Panc1 (cell line): ENCODE data around the gene MOSMO. TPM values are rescaled to one million over a fixed set of nuclear protein-coding genes. Genes with fewer than 3 reads are reported as not detected.

ENCODE experiments used
- ATAC-seq: fragments of 200-7000 bp; cut with Tn5 transposase; 2 replicates; pipeline ENCODE4 v1.9.1; 2020; ENCODE audit warnings: mild to moderate bottlenecking, moderate library complexity
- BruUV-seq: library from RNA; stranded (reverse); fragments of 400-500 nt; replicated peaks from 2 replicates; lab custom pipeline; 2021; lab: Mats Ljungman, UMichigan
- CTCF ChIA-PET: fragments of 300-600 bp; sonication (Branson Sonifier 250); formaldehyde crosslinking; loops from one replicate; lab custom pipeline; 2022; ENCODE audit warnings: antibody characterized with exemption; lab: Charles Lee
- POLR2A ChIA-PET: fragments of 300-600 bp; sonication (Branson Sonifier 250); formaldehyde crosslinking; loops from one replicate; lab custom pipeline; 2022; ENCODE audit warnings: antibody characterized with exemption; lab: Charles Lee
- DNase-seq: peaks from one replicate; pipeline ENCODE4 v3.0.0-alpha.2; 2010; ENCODE audit warnings: low read depth, low spot score
- H3K27ac ChIP-seq: 2 replicates; pipeline ENCODE4 v1.5.1; 2011; ENCODE audit warnings: mild to moderate bottlenecking, low read length, inconsistent platforms
- H3K27me3 ChIP-seq: fragments of 200-500 bp; sonication (Bioruptor generic); 2 replicates; pipeline ENCODE4 v1.6.0; 2014; ENCODE audit warnings: low read length, inconsistent platforms; ENCODE audit not compliant: control insufficient read depth, insufficient read depth
- H3K36me3 ChIP-seq: fragments of 200-500 bp; sonication (Bioruptor generic); 2 replicates; pipeline ENCODE4 v1.5.1; 2014; ENCODE audit warnings: inconsistent platforms, mild to moderate bottlenecking, low read length, moderate library complexity; ENCODE audit not compliant: control insufficient read depth, insufficient read depth
- H3K4me1 ChIP-seq: 2 replicates; pipeline ENCODE4 v1.5.1; 2011; ENCODE audit warnings: inconsistent platforms, mild to moderate bottlenecking, low read length, moderate library complexity; ENCODE audit not compliant: control insufficient read depth, insufficient read depth
- H3K4me3 ChIP-seq, 2 experiments: 2 replicates each; pipeline ENCODE4 v1.5.1; 2011 to 2012; ENCODE audit warnings: low read depth in 2 of 2, low read length in 2 of 2, mild to moderate bottlenecking in 2 of 2, inconsistent platforms in 1 of 2, moderate library complexity in 1 of 2
- H3K9me3 ChIP-seq: fragments of 200-500 bp; sonication (Bioruptor generic); 2 replicates; pipeline ENCODE4 v1.5.1; 2014; ENCODE audit warnings: low read depth, mild to moderate bottlenecking, inconsistent platforms, low read length, moderate library complexity; ENCODE audit not compliant: control insufficient read depth, insufficient read depth
- POLR2AphosphoS5 ChIP-seq: IDR thresholded peaks from 2 replicates; pipeline ENCODE4 v1.6.1; 2012; ENCODE audit warnings: mild to moderate bottlenecking, low read depth, low read length, moderate library complexity
- SIN3A ChIP-seq: IDR thresholded peaks from 2 replicates; pipeline ENCODE4 v1.6.1; 2012; ENCODE audit warnings: low read depth, mild to moderate bottlenecking, low read length, moderate library complexity, borderline replicate concordance; ENCODE audit not compliant: insufficient read depth
- TCF7L2 ChIP-seq: IDR thresholded peaks from 2 replicates; pipeline ENCODE4 v1.6.1; 2011; ENCODE audit warnings: mild to moderate bottlenecking, low read depth, low read length, inconsistent platforms
- in situ Hi-C: cut with HindIII; loops from 2 replicates; pipeline ENCODE4 v1.10.0; 2016; ENCODE audit warnings: low sequenced_read_pairs, low pct_unique_long_range_greater_than_20kb
- intact Hi-C: fragments of 100-400 bp; cut with micrococcal nuclease; formaldehyde crosslinking; loops from one replicate; pipeline ENCODE4 v1.10.0; 2022; ENCODE audit not compliant: unreplicated experiment
- total RNA-seq: library from RNA; stranded (reverse); gene quantifications from one replicate; pipeline ENCODE4 v1.2.1, GENCODE V29; 2021; ENCODE audit not compliant: unreplicated experiment
- TF ChIP-seq, protein P1 (sequence below), 2 experiments: IDR thresholded peaks; 2 replicates each; pipeline ENCODE4 v1.6.1; 2011 to 2012; ENCODE audit warnings: low read depth in 2 of 2, control low read depth in 1 of 2, low read length in 1 of 2, mild to moderate bottlenecking in 1 of 2, moderate library complexity in 1 of 2; ENCODE audit not compliant: insufficient read depth in 1 of 2
- TF ChIP-seq, protein P2 (sequence below): fragments of 450-650 bp; IDR thresholded peaks from 2 replicates; pipeline ENCODE4 v1.5.1; 2017; ENCODE audit warnings: mild to moderate bottlenecking

The MOSMO gene
- total RNA-seq, 1 experiment from 2014 or later, result 20.6 TPM

DNA sequence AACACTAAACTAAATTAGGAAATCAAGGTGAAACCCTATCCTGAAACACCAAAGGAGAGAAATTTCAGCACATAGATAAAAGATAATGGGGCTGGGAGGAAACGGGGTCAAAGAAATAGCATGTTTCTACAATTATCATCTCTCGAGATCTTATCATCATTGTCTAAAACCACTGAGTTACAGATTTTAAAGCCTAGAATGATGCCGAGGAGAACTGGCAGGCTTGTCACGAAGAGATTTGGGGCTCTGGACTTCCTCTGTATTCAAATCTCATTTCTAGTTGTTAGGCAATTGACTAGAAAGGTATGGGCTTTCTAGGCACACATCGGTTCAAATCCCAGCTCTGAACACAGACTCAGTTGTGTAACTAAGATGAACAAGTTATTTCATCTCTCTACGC lies 16.3 kb upstream of the MOSMO start:
- CTCF ChIA-PET, result interaction anchor here (1.1 kb wide), 1 partner anchor 197 kb away, joined by 4 read pairs; no protein-coding TSS in a partner anchor
- ATAC-seq, result no peak
- Histone ChIP-seq H3K4me3 (no peak overlapping the region), H3K27me3 (no peaks in the 10 kb centered on the region), H3K27ac (no peak overlapping the region), H3K9me3 (no peaks in the 10 kb centered on the region), H3K4me1 (no peaks in the 10 kb centered on the region), H3K36me3 (no peaks in the 10 kb centered on the region)
- in situ Hi-C loops, result no loop called here
- TF ChIP-seq, protein P1, sequence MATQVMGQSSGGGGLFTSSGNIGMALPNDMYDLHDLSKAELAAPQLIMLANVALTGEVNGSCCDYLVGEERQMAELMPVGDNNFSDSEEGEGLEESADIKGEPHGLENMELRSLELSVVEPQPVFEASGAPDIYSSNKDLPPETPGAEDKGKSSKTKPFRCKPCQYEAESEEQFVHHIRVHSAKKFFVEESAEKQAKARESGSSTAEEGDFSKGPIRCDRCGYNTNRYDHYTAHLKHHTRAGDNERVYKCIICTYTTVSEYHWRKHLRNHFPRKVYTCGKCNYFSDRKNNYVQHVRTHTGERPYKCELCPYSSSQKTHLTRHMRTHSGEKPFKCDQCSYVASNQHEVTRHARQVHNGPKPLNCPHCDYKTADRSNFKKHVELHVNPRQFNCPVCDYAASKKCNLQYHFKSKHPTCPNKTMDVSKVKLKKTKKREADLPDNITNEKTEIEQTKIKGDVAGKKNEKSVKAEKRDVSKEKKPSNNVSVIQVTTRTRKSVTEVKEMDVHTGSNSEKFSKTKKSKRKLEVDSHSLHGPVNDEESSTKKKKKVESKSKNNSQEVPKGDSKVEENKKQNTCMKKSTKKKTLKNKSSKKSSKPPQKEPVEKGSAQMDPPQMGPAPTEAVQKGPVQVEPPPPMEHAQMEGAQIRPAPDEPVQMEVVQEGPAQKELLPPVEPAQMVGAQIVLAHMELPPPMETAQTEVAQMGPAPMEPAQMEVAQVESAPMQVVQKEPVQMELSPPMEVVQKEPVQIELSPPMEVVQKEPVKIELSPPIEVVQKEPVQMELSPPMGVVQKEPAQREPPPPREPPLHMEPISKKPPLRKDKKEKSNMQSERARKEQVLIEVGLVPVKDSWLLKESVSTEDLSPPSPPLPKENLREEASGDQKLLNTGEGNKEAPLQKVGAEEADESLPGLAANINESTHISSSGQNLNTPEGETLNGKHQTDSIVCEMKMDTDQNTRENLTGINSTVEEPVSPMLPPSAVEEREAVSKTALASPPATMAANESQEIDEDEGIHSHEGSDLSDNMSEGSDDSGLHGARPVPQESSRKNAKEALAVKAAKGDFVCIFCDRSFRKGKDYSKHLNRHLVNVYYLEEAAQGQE (IDR thresholded peaks at IDR 0.05; ENCODE audit: insufficient read depth in 1 of 2, low read depth in 2 of 2, low read length in 1 of 2), result no peak
- TF ChIP-seq TCF7L2 (no peak), POLR2AphosphoS5 (no peak), SIN3A (no peak)
- TF ChIP-seq, protein P2, sequence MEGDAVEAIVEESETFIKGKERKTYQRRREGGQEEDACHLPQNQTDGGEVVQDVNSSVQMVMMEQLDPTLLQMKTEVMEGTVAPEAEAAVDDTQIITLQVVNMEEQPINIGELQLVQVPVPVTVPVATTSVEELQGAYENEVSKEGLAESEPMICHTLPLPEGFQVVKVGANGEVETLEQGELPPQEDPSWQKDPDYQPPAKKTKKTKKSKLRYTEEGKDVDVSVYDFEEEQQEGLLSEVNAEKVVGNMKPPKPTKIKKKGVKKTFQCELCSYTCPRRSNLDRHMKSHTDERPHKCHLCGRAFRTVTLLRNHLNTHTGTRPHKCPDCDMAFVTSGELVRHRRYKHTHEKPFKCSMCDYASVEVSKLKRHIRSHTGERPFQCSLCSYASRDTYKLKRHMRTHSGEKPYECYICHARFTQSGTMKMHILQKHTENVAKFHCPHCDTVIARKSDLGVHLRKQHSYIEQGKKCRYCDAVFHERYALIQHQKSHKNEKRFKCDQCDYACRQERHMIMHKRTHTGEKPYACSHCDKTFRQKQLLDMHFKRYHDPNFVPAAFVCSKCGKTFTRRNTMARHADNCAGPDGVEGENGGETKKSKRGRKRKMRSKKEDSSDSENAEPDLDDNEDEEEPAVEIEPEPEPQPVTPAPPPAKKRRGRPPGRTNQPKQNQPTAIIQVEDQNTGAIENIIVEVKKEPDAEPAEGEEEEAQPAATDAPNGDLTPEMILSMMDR, result no peak
- BruUV-seq, result no TSS peak
- DNase-seq, result no peak
- intact Hi-C loops, result no loop called here
- POLR2A ChIA-PET, result no interaction called here

- in situ Hi-C loops, result no loop called here
- no peaks in the 10 kb centered on the region for H3K4me1 ChIP-seq
- intact Hi-C loops, result no loop called here
- H3K4me3 ChIP-seq, result no peak overlapping the region
- H3K36me3 ChIP-seq, result no peaks in the 10 kb centered on the region
- no peaks in the 10 kb centered on the region for H3K27me3 ChIP-seq
- CTCF ChIA-PET, result interaction anchor here (0.6 to 1.8 kb wide), 2 partner anchors 83 to 183 kb away, joined by 3 to 5 read pairs; no protein-coding TSS in a partner anchor
- POLR2A ChIA-PET, result interaction anchor here (0.7 kb wide), 1 partner anchor 34 kb away, joined by 5 read pairs; no protein-coding TSS in a partner anchor
- H3K27ac ChIP-seq, result no peak overlapping the region
- ATAC-seq (no peak), DNase-seq (no peak)
- TF ChIP-seq TCF7L2, result no peak
- no peak for TF ChIP-seq POLR2AphosphoS5
- TF ChIP-seq SIN3A, result no peak
- TF ChIP-seq, protein P1 (IDR thresholded peaks at IDR 0.05; ENCODE audit: insufficient read depth in 1 of 2, low read depth in 2 of 2, low read length in 1 of 2), result no peak
- TF ChIP-seq, protein P2, result no peak
- H3K9me3 ChIP-seq, result no peaks in the 10 kb centered on the region
- BruUV-seq, result no TSS peak
Observed at GRCh38 chr16:21994856-21995465, 12.9 kb upstream of the MOSMO start.
